GM12878 (cell line): Measurements from ENCODE around the gene WDR18. TPM values are rescaled to one million over a fixed set of nuclear protein-coding genes. Genes with fewer than 3 reads are reported as not detected.

Source experiments
- ATF2 ChIP-seq: IDR thresholded peaks from 2 replicates; pipeline ENCODE4 v1.6.1; 2012; ENCODE audit warnings: low read length, inconsistent platforms
- BCLAF1 ChIP-seq: fragments of 450-650 bp; IDR thresholded peaks from 2 replicates; pipeline ENCODE4 v1.6.1; 2017; ENCODE audit warnings: antibody characterized with exemption, mild to moderate bottlenecking, moderate library complexity
- CBX3 ChIP-seq: fragments of 200-600 bp; sonication (generic); IDR thresholded peaks from 2 replicates; pipeline ENCODE4 v1.6.1; 2016; ENCODE audit warnings: low read depth, borderline replicate concordance
- CREB1 ChIP-seq: IDR thresholded peaks from 2 replicates; pipeline ENCODE4 v1.6.1; 2012; ENCODE audit warnings: low read depth, mild to moderate bottlenecking, inconsistent platforms
- CREM ChIP-seq: IDR thresholded peaks from 2 replicates; pipeline ENCODE4 v1.6.1; 2014; ENCODE audit warnings: antibody characterized with exemption, low read depth
- CUX1 ChIP-seq: IDR thresholded peaks from 2 replicates; pipeline ENCODE4 v1.6.1; 2012; ENCODE audit warnings: improper control_type of control experiment, low read depth, low read length; ENCODE audit not compliant: insufficient replicate concordance
- DPF2 ChIP-seq: fragments of 450-650 bp; IDR thresholded peaks from 2 replicates; pipeline ENCODE4 v1.6.1; 2017; ENCODE audit warnings: mild to moderate bottlenecking
- EGR1 ChIP-seq, 2 experiments: IDR thresholded peaks; 1 replicate in 1 of 2; 2 replicates in 1 of 2; pipeline ENCODE4 v1.6.1; 2011 to 2012; ENCODE audit warnings: low read depth in 2 of 2, low read length in 2 of 2, borderline replicate concordance in 1 of 2, mild to moderate bottlenecking in 1 of 2, moderate library complexity in 1 of 2
- IRF5 ChIP-seq: fragments of 450-650 bp; IDR thresholded peaks from 2 replicates; pipeline ENCODE4 v1.6.1; 2017; ENCODE audit warnings: borderline replicate concordance
- PAX5 ChIP-seq: IDR thresholded peaks from 2 replicates; pipeline ENCODE4 v1.6.1; 2011; ENCODE audit warnings: low read depth, low read length, borderline replicate concordance
- RFX5 ChIP-seq: IDR thresholded peaks from 2 replicates; pipeline ENCODE4 v1.6.1; 2011; ENCODE audit warnings: low read depth, low read length, improper control_type of control experiment
- SIN3A ChIP-seq: IDR thresholded peaks from 2 replicates; pipeline ENCODE4 v1.6.1; 2012; ENCODE audit warnings: low read depth, low read length, improper control_type of control experiment
- STAT1 ChIP-seq: fragments of 450-650 bp; conservative IDR thresholded peaks from 2 replicates; pipeline ENCODE4 v1.6.1; 2014; ENCODE audit warnings: antibody characterized with exemption, mild to moderate bottlenecking
- ZNF687 ChIP-seq: fragments of 450-650 bp; IDR thresholded peaks from 2 replicates; pipeline ENCODE4 v1.6.1; 2017; ENCODE audit warnings: mild to moderate bottlenecking, moderate library complexity
- polyA plus RNA-seq, 11 experiments: library from polyadenylated mRNA; depleted of rRNA in 4 of 11; unstranded in 6 of 11; stranded (reverse) in 5 of 11; fragments of >200 nt; fragmentation: Nextera tagmentation in 4 of 11; fragmentation: Illumina TruSeq in 1 of 11; extraction: Ambion mirVana in 4 of 11; extraction: Trizol in 1 of 11; gene quantifications; 1 replicate in 1 of 11; 2 replicates in 10 of 11; pipeline versions ENCODE4 v1.2.1 to v1.2.3, GENCODE V29; 2011 to 2016; ENCODE audit warnings: inconsistent platforms in 2 of 11, missing spikeins in 2 of 11, low read depth in 1 of 11
- total RNA-seq, 4 experiments: library from RNA; depleted of rRNA in 3 of 4; stranded (reverse); fragments of >200 nt in 3 of 4; fragmentation: Illumina TruSeq in 1 of 4; extraction: Trizol in 1 of 4; gene quantifications; 2 replicates each; pipeline versions ENCODE4 v1.2.1 to v1.2.3, GENCODE V29; 2013 to 2021

WDR18 gene
- total and polyA plus RNA-seq, 10 of the 15 experiments (the other 5 are each of a cell fraction or from before 2014, with no cell fraction given) = 3.0 to 206 (median 62.3) TPM

GRCh38 chr19:952680-953444 is 31.3 kb upstream of the WDR18 start (continued):
- TF ChIP-seq BCLAF1 (no peak), CUX1 (no peak), CREM (no peak), EGR1 (IDR thresholded peaks at IDR 0.05; ENCODE audit: borderline replicate concordance in 1 of 2, low read depth in 2 of 2, low read length in 2 of 2) (no peak), ATF2 (no peak), DPF2 (peak; percentile 64), IRF5 (no peak), SIN3A (no peak), RFX5 (no peak), CBX3 (no peak), CREB1 (no peak), PAX5 (no peak), STAT1 (no peak), ZNF687 (0 out of 2 replicates have a peak, but pooled peaks have one; percentile 46)
